ENCODE data around the gene MGAT5.
A peak's percentile ranks its signal among the peaks of the same experiment; 100 is the strongest.

Gene MGAT5

GRCh38 chr2:134406736-134407135 is 152.9 kb downstream of the MGAT5 start:
- no peak for DNase-seq

- no peak for DNase-seq
Observed at GRCh38 chr2:134407154-134407890, 153.4 kb downstream of the MGAT5 start.

DNA sequence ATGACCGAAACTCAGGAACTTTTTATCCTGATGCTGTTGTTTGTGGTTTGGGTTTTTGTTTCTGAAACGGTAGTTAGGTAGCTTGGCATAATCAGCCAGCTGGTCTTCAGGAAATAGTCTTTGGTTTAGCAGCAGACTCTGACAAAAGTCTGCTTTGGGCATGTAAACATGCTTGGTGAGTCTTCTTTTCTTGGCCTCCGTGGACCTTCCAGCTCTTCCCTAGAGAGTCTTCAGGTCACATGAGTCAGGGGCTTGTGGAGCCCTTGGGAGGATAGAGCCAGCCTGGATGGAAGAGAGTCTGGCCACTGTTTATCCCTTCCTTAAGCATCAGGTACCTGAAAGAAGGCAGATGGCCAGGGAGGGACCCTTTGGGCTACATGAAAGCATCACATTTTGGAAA is 154.5 kb downstream of the MGAT5 start:
- no peak for DNase-seq

- DNase-seq: no peak
Observed at GRCh38 chr2:134408791-134409190, 154.9 kb downstream of the MGAT5 start.

DNA sequence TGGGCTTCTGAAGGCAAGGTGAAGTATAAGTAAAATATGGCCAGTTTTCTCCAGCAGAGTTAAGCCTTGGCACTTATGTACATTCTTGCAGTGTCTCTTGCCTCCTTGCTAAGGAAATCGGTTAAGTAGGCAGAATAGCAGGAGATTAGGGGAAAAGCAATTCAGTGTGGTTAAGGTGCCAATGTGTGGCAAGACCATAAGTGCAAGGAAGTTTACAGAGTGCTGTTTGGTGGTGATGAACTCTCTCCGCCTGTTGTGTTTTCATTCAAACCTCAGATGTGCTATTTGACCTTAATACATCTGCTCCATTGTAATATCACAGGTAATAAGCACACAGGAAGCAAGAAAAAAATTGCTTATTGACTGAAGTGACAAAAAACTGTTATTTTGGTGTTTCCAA is 156.1 kb downstream of the MGAT5 start:
- no peak for DNase-seq

DNA sequence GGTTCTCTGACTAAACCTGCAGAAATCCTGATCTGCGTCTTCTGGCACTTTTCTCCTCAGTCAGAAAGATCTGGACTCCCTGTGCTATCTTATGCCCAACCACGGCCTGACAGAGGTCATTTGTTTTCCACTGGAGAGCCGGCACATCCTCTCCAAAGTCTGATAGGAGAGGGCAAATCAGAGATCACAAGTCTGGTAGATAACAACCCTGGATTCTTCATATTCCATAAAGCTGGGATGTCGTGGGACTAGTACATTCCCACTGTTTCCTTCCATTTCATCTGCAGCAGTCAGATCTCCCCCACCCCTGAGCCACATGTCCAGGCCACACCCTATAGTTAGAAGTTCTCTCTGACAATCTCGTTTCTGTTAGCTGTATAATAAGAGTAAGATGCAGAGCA is 157.0 kb downstream of the MGAT5 start:
- no peak for DNase-seq

DNA sequence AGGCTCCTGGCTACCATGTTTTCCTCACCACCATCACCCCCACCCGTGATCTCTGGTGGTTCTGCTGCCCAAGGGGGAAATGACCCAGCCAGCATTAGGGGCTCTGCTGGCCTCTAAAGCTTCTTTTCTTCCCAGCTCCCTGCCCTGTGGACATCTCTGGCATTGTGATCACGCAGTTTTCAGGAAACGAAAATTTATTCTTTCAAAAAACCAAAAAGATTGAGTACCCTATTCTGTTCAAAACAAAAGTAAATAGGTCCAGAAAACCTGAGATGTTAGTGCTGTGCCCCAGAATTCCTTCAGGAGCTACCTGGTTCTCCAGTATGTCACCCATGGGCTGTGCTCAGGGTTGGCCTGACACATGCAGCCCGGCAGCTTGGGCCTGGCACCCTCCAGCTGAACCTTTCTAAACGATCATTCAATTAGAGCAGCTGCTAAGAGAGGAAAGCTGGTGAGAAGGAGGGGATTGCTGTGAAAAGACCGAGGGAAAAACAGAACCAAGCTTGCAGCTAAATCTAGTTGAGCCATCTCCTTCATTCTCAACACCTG is 157.5 kb downstream of the MGAT5 start:
- no peak for DNase-seq

DNA sequence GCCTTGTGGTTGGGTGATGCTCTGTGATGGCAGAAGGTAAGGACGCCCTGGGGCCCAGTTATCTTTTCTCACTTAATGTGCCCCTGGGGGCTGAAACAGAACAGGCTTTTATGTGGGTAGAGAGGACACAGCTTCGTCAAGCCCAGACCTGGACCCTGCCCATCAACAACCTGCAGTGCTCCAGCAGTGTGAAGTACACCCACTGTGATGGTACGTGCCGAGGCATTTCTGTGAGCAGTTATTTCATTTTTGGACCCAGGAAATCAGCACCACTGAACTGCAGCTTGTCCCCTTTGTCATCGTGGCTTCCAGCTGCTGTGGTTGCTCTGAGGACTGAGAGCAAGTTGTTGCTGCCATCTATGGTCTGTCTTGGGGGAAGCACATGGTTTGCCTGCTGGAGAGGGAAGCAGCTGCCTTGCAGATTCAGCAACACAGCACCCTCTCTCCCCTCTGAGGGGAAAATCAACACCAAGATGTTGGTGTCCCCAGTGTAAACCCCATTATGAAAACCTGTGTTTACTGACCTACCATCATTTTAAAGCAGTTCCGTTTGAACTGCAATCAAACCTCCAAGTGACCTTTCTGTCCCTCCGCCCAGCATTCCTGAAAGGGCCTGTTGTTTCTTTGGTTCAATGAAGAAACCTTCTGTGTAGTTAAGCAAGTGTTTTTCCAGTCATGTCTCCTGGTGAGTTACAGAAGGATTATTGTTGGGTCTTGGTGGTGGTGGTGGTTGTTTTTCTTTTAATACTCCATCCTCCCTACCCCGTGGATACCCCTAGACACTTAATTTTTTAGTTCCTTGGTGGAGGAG is 158.2 kb downstream of the MGAT5 start:
- DNase-seq: peak; percentile 62

DNA sequence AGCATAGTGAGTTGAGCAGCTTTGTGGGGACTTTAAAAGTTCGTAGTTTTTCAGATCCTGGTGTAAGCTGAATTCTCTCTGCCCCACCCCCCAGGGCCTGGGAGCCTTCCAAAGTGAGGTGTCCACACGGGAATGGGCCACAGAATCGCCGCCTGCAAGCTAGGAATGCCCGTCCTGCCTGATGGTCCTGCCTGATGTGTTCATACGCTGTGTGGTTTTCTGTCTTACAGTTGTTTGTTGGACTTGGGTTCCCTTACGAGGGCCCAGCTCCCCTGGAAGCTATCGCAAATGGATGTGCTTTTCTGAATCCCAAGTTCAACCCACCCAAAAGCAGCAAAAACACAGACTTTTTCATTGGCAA is 158.7 kb downstream of the MGAT5 start:
- DNase-seq: no peak

- DNase-seq: no peak
Observed at GRCh38 chr2:134413430-134413829, 159.6 kb downstream of the MGAT5 start.

DNA sequence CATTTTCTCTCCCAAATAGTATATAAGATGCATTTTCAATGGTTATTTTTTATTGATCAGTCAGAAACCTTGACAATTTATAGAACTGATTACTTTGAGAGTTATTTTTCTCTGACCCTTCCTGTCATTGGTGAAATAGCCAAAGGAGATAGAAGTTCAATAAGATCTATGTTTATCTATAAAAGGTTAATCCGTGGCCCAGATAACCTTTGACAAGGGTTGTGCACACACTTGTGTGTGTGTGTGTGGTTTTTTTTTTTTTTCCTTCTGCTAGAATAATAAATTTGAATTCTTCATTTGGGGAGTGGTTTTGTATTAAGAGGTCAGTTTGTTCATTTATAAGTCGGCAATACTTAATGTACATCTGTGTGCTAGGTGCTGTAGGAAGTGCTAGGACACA is 160.0 kb downstream of the MGAT5 start:
- no peak for DNase-seq

- no peak for DNase-seq
Observed at GRCh38 chr2:134416018-134416417, 162.1 kb downstream of the MGAT5 start.

DNA sequence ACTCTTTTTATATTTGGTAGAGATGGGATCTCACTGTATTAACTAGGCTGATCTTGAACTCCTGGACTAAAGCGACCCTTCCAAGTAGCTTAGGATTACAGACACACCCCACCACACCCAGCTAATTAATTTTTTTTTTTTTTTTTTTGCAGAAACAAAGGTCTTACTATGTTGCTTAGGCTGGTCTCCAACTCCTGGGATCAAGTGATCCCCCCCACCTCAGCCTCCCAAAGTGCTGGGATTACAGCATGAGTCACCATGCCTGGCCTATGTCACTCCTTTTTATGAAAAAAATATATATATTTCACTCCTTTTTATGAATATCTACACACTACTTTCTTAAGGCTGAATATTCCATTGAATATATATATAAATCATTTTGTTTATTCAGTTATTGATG is 162.8 kb downstream of the MGAT5 start:
- no peak for DNase-seq

- no peak for DNase-seq
Observed at GRCh38 chr2:134417968-134418582, 164.2 kb downstream of the MGAT5 start.

- no peak for DNase-seq
Observed at GRCh38 chr2:134420259-134420658, 166.4 kb downstream of the MGAT5 start.

- no peak for DNase-seq
Observed at GRCh38 chr2:134420920-134421319, 167.0 kb downstream of the MGAT5 start.

DNA sequence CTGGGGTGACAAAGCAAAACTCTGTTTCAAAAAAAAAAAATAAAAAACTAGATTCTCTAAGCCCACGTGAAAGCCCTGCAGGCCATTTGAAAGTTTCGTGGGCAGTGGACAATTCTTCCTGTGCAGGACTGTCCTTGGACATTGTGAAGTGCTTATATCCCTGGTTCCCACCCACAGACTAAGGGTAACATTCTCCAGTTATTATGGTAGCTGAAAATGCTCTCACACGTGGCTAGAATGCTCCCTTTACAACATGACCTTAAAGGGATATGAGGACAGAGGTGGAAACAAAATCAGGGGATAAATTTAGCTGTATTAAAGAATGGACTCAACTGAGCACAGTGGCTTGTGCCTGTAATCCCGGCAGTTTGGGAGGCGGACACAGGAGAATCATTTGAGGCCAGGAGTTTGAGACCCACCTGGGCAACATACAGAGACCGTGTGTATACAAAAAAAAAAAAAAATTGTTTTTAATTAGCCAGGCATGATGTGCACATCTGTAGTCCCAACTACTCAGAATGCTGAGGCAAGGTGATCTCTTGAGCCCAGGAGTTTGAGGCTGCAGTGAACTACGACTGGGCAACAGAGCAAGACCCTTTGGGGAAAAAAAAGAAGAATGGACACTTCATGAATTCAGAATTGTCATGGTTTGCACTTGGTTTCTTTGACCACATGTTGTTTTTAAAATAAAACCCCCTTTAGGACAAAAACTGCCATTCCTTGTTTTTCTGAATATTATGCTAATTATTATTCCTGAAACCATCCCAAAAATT is 167.9 kb downstream of the MGAT5 start:
- no peak for DNase-seq

DNA sequence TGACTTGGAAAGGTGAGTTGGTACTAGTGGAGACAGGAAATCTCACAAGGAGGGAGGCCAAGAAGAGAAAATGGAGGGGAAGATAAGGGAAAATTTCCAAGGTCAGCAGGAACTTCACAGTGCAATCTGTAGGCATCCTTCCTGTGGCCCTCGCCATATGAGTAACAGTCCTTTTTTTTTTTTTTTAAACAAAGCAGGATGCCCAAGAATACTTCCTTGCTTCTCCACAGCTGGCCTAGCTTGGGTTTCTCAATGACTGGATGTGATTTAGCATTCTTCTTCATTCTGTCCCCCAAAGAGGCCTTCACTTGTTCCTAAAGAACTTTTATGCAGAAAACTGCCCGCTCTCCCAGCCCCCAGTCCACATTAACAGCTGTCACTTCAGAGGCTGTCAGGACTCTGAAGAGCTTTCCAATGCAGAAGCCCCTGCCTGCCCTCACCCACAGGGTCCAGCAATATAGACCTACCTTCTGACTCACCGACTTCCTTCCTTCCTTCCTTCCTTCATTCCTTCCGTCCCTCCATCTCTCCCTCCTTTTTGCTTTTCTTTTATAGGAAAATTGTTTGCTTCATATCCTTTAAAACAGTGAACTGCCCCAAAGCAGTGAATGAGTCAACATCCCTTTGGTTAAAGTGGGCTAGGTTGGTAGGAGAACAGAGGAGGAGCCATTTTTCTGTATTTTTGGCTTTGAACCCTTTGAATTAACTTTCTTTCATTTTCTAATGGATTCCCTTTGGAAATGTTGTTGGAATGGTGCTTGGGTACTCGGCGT is 172.0 kb downstream of the MGAT5 start:
- DNase-seq: no peak

DNA sequence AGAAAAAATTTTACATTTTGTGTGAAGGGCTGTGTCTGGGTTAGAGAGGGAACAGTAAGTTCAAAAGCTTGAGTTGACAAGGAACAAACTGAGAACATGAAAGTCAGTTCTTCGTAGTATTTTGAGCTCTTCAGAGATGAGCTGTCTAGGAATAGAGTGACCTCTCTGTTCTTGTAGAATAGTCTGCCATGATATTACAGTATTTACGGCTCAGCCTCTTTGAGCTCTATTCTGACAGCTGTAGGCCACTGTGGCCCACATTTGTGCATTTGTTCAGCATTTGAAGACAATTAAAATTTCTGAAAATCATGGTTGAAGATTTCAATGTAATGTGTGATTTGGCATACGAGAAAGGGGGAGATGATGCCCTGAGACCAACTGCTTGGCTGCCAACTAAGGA is 172.8 kb downstream of the MGAT5 start:
- DNase-seq: no peak

GRCh38 chr2:134429886-134430285 is 176.0 kb downstream of the MGAT5 start:
- no peak for DNase-seq

- no peak for DNase-seq
Observed at GRCh38 chr2:134431838-134432434, 178.1 kb downstream of the MGAT5 start.

- no peak for DNase-seq
Observed at GRCh38 chr2:134432435-134432883, 178.6 kb downstream of the MGAT5 start.
